ENCODE measurements around the gene GHRH. TPM values are rescaled to one million over a fixed set of nuclear protein-coding genes. Genes with fewer than 3 reads are reported as not detected.

Gene GHRH
- polyA plus RNA-seq, 3 donors, result not detected

- no peak for DNase-seq (ENCODE audit: low read depth in 3 of 3, low spot score in 2 of 3)
Observed at GRCh38 chr20:37209661-37210314, 51.8 kb downstream of the GHRH start.

- DNase-seq (ENCODE audit: low read depth in 3 of 3, low spot score in 2 of 3), result no peak
Observed at GRCh38 chr20:37209193-37209592, 52.4 kb downstream of the GHRH start.

- DNase-seq (ENCODE audit: low read depth in 3 of 3, low spot score in 2 of 3), result no peak
Observed at GRCh38 chr20:37207171-37207570, 54.4 kb downstream of the GHRH start.

GRCh38 chr20:37205794-37206193 is 55.8 kb downstream of the GHRH start:
- DNase-seq (ENCODE audit: low read depth in 3 of 3, low spot score in 2 of 3), result no peak

- DNase-seq (ENCODE audit: low read depth in 3 of 3, low spot score in 2 of 3), result no peak
Observed at GRCh38 chr20:37205130-37205529, 56.5 kb downstream of the GHRH start.

- DNase-seq (ENCODE audit: low read depth in 3 of 3, low spot score in 2 of 3), result no peak
Observed at GRCh38 chr20:37204056-37204455, 57.6 kb downstream of the GHRH start.

GRCh38 chr20:37202267-37202943 is 59.2 kb downstream of the GHRH start:
- no peak for DNase-seq (ENCODE audit: low read depth in 3 of 3, low spot score in 2 of 3)

- DNase-seq (ENCODE audit: low read depth in 3 of 3, low spot score in 2 of 3), result no peak
Observed at GRCh38 chr20:37201827-37202162, 59.8 kb downstream of the GHRH start.

Other genes with a start within 250 kb of the GHRH start
- 10 to 100 TPM; 10.3 to 14.0 (median 12.4) TPM for gene RBL1, start 165.8 kb downstream of the GHRH start, polyA plus RNA-seq (ENCODE audit: insufficient read length in 3 of 3)
- 100 to 1,000 TPM; 322 to 332 (median 332) TPM for gene RPN2, start 82.5 kb downstream of the GHRH start, polyA plus RNA-seq (ENCODE audit: insufficient read length in 3 of 3)
- 1 to 10 TPM; 6.9 to 7.9 (median 6.9) TPM for gene MROH8, start 82.3 kb downstream of the GHRH start, polyA plus RNA-seq (ENCODE audit: insufficient read length in 3 of 3)
- 10 to 100 TPM; 66.5 to 87.8 (median 75.0) TPM for gene MANBAL, start 27.8 kb upstream of the GHRH start, polyA plus RNA-seq (ENCODE audit: insufficient read length in 3 of 3)
- 10 to 100 TPM; 43.5 to 58.9 (median 48.1) TPM for gene SRC, start 84.3 kb upstream of the GHRH start, polyA plus RNA-seq (ENCODE audit: insufficient read length in 3 of 3)

Measured in right renal cortex interstitium (tissue), 3 donors.